ENCODE data around the gene PREX1. TPM values are rescaled to one million over a fixed set of nuclear protein-coding genes. Genes with fewer than 3 reads are reported as not detected.
A peak's percentile ranks its signal among the peaks of the same experiment; 100 is the strongest.

The PREX1 gene
- total and polyA plus RNA-seq, 2 of the 4 experiments (the other 2 are of a cell fraction), result 0.67 to 0.72 TPM

GRCh38 chr20:48620154-48620506 is 207.7 kb downstream of the PREX1 start (continued):
- TF ChIP-seq USF2 (IDR thresholded peaks at IDR 0.05; ENCODE audit: low read depth, low read length) (no peak), MAZ (IDR thresholded peaks at IDR 0.05; ENCODE audit: borderline replicate concordance, low read depth, low read length) (no peak), RAD21 (IDR thresholded peaks at IDR 0.05; ENCODE audit: low read length) (no peak)

- Histone ChIP-seq H4K20me1 (ENCODE audit: insufficient read depth, low read length) (no peaks in the 10 kb centered on the region), H3K36me3 (ENCODE audit: control insufficient read depth, insufficient read depth, low read length) (no peaks in the 10 kb centered on the region), H2AFZ (replicated peaks; ENCODE audit: low read length, poor library complexity) (peak overlapping the region; percentile 63), H3K14ac (replicated peaks; ENCODE audit: low read depth, low read length) (no peak overlapping the region), H4K8ac (ENCODE audit: low read depth in 2 of 2, low read length in 2 of 2) (no peak overlapping the region), H2BK15ac (ENCODE audit: low read depth, low read length) (no peak overlapping the region), H3K9ac (ENCODE audit: low read depth, low read length) (no peak overlapping the region), H3K18ac (ENCODE audit: low read depth, low read length) (no peak overlapping the region), H2AK9ac (replicated peaks; ENCODE audit: low read depth, low read length, poor library complexity) (no peak overlapping the region), H3K4ac (ENCODE audit: low read depth, low read length) (no peak overlapping the region), H3K23ac (ENCODE audit: low read depth, low read length) (no peak overlapping the region), H2AK5ac (ENCODE audit: low read depth, low read length) (no peak overlapping the region), H3K4me3 (ENCODE audit: insufficient read depth, low read depth, low read length) (no peak overlapping the region), H3K79me1 (ENCODE audit: low read depth in 1 of 2, low read length in 2 of 2) (no peaks in the 10 kb centered on the region), H4K5ac (ENCODE audit: low read depth, low read length) (no peak overlapping the region), H3K9me3 (ENCODE audit: control insufficient read depth, insufficient read depth, low read length) (no peaks in the 10 kb centered on the region), H3K56ac (ENCODE audit: extremely low read depth, insufficient read depth, low read length) (no peak overlapping the region), H3K4me2 (ENCODE audit: low read depth, low read length) (no peak overlapping the region), H3K4me1 (ENCODE audit: control insufficient read depth, insufficient read depth, low read length) (no peaks in the 10 kb centered on the region), H4K91ac (ENCODE audit: insufficient read depth, low read depth, low read length) (no peak overlapping the region), H3K9me1 (ENCODE audit: insufficient read depth, low read length) (no peaks in the 10 kb centered on the region), H2BK5ac (ENCODE audit: low read depth, low read length, poor library complexity, severe bottlenecking) (no peak overlapping the region), H2BK20ac (ENCODE audit: low read depth, low read length) (no peak overlapping the region), H3K27ac (ENCODE audit: insufficient read depth, low read length) (no peak overlapping the region), H2BK120ac (ENCODE audit: low read depth, low read length) (no peak overlapping the region), H3K27me3 (ENCODE audit: control insufficient read depth, insufficient read depth, low read length) (peaks cover 11% of the 10 kb centered on the region)
- POLR2A ChIA-PET (ENCODE audit: unreplicated experiment), result no interaction called here
- DNase-seq (no peak), ATAC-seq (ENCODE audit: low read depth) (no peak)
- CTCF ChIA-PET, result interaction anchor here (0.7 to 1.4 kb wide), 6 partner anchors 10 to 952 kb away, joined by 3 to 9 read pairs (median 4); no protein-coding TSS in a partner anchor
- BruUV-seq (replicated peaks), result no TSS peak
- in situ Hi-C loops (cut with MboI; ENCODE audit: low sequenced_read_pairs) (loop anchor here (5.0 kb wide), 2 partner anchors 837 to 947 kb away; no protein-coding TSS in a partner anchor), dilution Hi-C loops (cut with HindIII; ENCODE audit: low sequenced_read_pairs, unreplicated experiment) (no loop called here), intact Hi-C loops (cut with micrococcal nuclease) (loop anchor here (5.0 kb wide), 1 partner anchor 322 kb away; no protein-coding TSS in a partner anchor)
- WGBS, 2 experiments (ENCODE audit: extremely low coverage in 2 of 2, insufficient read length in 1 of 2), result 44% methylated on average over 5 of the region's 17 CpGs; no CpG with 5 or more reads in 1 of the 2 experiments
- TF ChIP-seq POLR2A (IDR thresholded peaks at IDR 0.05; ENCODE audit: low read depth, low read length) (no peak), BHLHE40 (IDR thresholded peaks at IDR 0.05; ENCODE audit: low read depth, low read length) (no peak), RAD21 (IDR thresholded peaks at IDR 0.05; ENCODE audit: low read length) (no peak), MAFK (IDR thresholded peaks at IDR 0.05; ENCODE audit: low read depth, low read length) (no peak), FOS (IDR thresholded peaks at IDR 0.05; ENCODE audit: low read depth, low read length) (no peak), MAZ (IDR thresholded peaks at IDR 0.05; ENCODE audit: borderline replicate concordance, low read depth, low read length) (no peak), SMC3 (IDR thresholded peaks at IDR 0.05; ENCODE audit: low read depth, low read length) (no peak), ELK1 (IDR thresholded peaks at IDR 0.05; ENCODE audit: borderline replicate concordance, low read depth, low read length) (no peak), USF2 (IDR thresholded peaks at IDR 0.05; ENCODE audit: low read depth, low read length) (no peak), RCOR1 (IDR thresholded peaks at IDR 0.05; ENCODE audit: insufficient replicate concordance, low read length) (no peak)
These were observed 208.4 kb downstream of the PREX1 start for GRCh38 chr20:48619126-48620101.
